ENCODE measurements around the gene KCNH5. TPM values are rescaled to one million over a fixed set of nuclear protein-coding genes. Genes with fewer than 3 reads are reported as not detected.
A peak's percentile ranks its signal among the peaks of the same experiment; 100 is the strongest.

Gene KCNH5
- total and polyA plus RNA-seq, 2 of the 13 experiments (the other 11 are each of a cell fraction or from before 2014, with no cell fraction given), result not detected

DNA sequence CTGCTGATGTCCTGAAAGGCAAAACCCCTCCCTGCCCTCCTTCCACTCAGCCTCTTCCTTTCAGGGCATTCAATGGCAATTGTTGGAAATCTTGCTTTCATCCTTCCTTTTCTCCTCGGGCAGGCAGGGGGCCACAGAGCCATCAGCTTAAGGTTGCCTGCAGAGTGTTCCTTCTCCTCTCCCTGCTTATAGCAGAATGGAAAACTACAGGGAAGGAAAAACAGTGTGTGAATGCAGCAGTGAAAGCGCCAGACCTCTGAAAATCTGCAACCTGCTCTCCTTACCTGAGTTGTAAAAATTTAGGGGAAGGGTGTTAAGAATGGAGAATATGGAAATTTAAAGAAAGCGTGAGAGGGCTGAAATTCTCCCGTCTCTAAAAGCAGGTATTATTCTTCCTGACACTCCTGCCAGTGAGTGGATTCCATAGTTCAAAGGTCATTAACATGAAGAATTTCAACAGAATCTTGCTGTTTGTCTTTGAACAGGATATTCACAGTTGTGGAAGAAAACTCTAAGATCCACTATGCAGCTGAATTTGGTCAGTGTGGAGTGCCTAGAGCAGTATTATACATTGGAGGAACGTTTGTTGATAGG, 348.8 kb downstream of the KCNH5 start (continued):
- TF ChIP-seq, protein P1, sequence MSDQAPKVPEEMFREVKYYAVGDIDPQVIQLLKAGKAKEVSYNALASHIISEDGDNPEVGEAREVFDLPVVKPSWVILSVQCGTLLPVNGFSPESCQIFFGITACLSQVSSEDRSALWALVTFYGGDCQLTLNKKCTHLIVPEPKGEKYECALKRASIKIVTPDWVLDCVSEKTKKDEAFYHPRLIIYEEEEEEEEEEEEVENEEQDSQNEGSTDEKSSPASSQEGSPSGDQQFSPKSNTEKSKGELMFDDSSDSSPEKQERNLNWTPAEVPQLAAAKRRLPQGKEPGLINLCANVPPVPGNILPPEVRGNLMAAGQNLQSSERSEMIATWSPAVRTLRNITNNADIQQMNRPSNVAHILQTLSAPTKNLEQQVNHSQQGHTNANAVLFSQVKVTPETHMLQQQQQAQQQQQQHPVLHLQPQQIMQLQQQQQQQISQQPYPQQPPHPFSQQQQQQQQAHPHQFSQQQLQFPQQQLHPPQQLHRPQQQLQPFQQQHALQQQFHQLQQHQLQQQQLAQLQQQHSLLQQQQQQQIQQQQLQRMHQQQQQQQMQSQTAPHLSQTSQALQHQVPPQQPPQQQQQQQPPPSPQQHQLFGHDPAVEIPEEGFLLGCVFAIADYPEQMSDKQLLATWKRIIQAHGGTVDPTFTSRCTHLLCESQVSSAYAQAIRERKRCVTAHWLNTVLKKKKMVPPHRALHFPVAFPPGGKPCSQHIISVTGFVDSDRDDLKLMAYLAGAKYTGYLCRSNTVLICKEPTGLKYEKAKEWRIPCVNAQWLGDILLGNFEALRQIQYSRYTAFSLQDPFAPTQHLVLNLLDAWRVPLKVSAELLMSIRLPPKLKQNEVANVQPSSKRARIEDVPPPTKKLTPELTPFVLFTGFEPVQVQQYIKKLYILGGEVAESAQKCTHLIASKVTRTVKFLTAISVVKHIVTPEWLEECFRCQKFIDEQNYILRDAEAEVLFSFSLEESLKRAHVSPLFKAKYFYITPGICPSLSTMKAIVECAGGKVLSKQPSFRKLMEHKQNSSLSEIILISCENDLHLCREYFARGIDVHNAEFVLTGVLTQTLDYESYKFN (CRISPR knock-in tag; conservative IDR thresholded peaks at IDR 0.05), result peak; percentile 77
- TF ChIP-seq ZFYVE20 (CRISPR knock-in tag; IDR thresholded peaks at IDR 0.05; ENCODE audit: borderline replicate concordance, low read depth), result no peak
- TF ChIP-seq TSC22D2 (CRISPR knock-in tag; IDR thresholded peaks at IDR 0.05; ENCODE audit: borderline replicate concordance), result no peak
- TF ChIP-seq EP300 (IDR thresholded peaks at IDR 0.05; ENCODE audit: low read depth in 2 of 2, low read length in 2 of 2), result peak in 1 of 2 experiments; percentile 45; a peak in 1 of 4 replicates
- TF ChIP-seq EP300 (CRISPR knock-in tag; IDR thresholded peaks at IDR 0.05; ENCODE audit: borderline replicate concordance), result no peak
- TF ChIP-seq NBN (conservative IDR thresholded peaks at IDR 0.05), result no peak
- TF ChIP-seq ZNF282 (IDR thresholded peaks at IDR 0.05; ENCODE audit: partially characterized antibody), result no peak
- TF ChIP-seq, protein P2, sequence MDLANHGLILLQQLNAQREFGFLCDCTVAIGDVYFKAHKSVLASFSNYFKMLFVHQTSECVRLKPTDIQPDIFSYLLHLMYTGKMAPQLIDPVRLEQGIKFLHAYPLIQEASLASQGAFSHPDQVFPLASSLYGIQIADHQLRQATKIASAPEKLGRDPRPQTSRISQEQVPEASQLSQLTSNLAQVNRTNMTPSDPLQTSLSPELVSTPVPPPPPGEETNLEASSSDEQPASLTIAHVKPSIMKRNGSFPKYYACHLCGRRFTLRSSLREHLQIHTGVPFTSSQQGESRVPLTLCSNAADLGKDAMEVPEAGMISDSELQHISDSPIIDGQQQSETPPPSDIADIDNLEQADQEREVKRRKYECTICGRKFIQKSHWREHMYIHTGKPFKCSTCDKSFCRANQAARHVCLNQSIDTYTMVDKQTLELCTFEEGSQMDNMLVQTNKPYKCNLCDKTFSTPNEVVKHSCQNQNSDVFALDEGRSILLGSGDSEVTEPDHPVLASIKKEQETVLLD (CRISPR knock-in tag; IDR thresholded peaks at IDR 0.05; ENCODE audit: low read depth), result no peak
- no peak for TF ChIP-seq NR1H2 (CRISPR knock-in tag; IDR thresholded peaks at IDR 0.05; ENCODE audit: borderline replicate concordance, low read depth)
- TF ChIP-seq SPEN (CRISPR knock-in tag; IDR thresholded peaks at IDR 0.05; ENCODE audit: low read depth), result no peak
- 0 out of 2 replicates have a peak, but pooled peaks have one; percentile 40 for TF ChIP-seq HDAC2 (CRISPR knock-in tag; IDR thresholded peaks at IDR 0.05)
- TF ChIP-seq ATF7-NPFF (CRISPR knock-in tag; IDR thresholded peaks at IDR 0.05; ENCODE audit: low read depth), result no peak
- 0 out of 2 replicates have a peak, but pooled peaks have one; percentile 29 for TF ChIP-seq SIX1 (CRISPR knock-in tag; IDR thresholded peaks at IDR 0.05; ENCODE audit: borderline replicate concordance)
- TF ChIP-seq NFIB (CRISPR knock-in tag; IDR thresholded peaks at IDR 0.05; ENCODE audit: borderline replicate concordance), result no peak
- TF ChIP-seq, protein P3, sequence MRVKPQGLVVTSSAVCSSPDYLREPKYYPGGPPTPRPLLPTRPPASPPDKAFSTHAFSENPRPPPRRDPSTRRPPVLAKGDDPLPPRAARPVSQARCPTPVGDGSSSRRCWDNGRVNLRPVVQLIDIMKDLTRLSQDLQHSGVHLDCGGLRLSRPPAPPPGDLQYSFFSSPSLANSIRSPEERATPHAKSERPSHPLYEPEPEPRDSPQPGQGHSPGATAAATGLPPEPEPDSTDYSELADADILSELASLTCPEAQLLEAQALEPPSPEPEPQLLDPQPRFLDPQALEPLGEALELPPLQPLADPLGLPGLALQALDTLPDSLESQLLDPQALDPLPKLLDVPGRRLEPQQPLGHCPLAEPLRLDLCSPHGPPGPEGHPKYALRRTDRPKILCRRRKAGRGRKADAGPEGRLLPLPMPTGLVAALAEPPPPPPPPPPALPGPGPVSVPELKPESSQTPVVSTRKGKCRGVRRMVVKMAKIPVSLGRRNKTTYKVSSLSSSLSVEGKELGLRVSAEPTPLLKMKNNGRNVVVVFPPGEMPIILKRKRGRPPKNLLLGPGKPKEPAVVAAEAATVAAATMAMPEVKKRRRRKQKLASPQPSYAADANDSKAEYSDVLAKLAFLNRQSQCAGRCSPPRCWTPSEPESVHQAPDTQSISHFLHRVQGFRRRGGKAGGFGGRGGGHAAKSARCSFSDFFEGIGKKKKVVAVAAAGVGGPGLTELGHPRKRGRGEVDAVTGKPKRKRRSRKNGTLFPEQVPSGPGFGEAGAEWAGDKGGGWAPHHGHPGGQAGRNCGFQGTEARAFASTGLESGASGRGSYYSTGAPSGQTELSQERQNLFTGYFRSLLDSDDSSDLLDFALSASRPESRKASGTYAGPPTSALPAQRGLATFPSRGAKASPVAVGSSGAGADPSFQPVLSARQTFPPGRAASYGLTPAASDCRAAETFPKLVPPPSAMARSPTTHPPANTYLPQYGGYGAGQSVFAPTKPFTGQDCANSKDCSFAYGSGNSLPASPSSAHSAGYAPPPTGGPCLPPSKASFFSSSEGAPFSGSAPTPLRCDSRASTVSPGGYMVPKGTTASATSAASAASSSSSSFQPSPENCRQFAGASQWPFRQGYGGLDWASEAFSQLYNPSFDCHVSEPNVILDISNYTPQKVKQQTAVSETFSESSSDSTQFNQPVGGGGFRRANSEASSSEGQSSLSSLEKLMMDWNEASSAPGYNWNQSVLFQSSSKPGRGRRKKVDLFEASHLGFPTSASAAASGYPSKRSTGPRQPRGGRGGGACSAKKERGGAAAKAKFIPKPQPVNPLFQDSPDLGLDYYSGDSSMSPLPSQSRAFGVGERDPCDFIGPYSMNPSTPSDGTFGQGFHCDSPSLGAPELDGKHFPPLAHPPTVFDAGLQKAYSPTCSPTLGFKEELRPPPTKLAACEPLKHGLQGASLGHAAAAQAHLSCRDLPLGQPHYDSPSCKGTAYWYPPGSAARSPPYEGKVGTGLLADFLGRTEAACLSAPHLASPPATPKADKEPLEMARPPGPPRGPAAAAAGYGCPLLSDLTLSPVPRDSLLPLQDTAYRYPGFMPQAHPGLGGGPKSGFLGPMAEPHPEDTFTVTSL (CRISPR knock-in tag; IDR thresholded peaks at IDR 0.05; ENCODE audit: borderline replicate concordance), result peak; percentile 75; the same call in 1 of the 2 replicates
- TF ChIP-seq ASH2L (IDR thresholded peaks at IDR 0.05; ENCODE audit: insufficient read length, low read depth, low read length), result peak; percentile 35
- TF ChIP-seq NFIC (IDR thresholded peaks at IDR 0.05; ENCODE audit: low read length), result 0 out of 2 replicates have a peak, but pooled peaks have one; percentile 20
- TF ChIP-seq MIER3 (CRISPR knock-in tag; IDR thresholded peaks at IDR 0.05; ENCODE audit: borderline replicate concordance), result 0 out of 2 replicates have a peak, but pooled peaks have one; percentile 4
- TF ChIP-seq ZNF430 (CRISPR knock-in tag; IDR thresholded peaks at IDR 0.05), result no peak
